IPS-20b (cell line): Measurements from ENCODE around the gene IGF2BP2.
"Not testable (repeated sequence)": the region's sequence is repeated elsewhere in the genome, so short reads cannot be mapped to it uniquely, and the experiment has no call there.

Experiments
- H3K27ac ChIP-seq: one replicate; pipeline ENCODE4 v1.5.1; 2013; ENCODE audit warnings: low read length
- H3K27me3 ChIP-seq: 2 replicates; pipeline ENCODE4 v1.6.1; 2013; ENCODE audit warnings: mild to moderate bottlenecking, low read length, inconsistent platforms; ENCODE audit not compliant: insufficient read depth
- H3K36me3 ChIP-seq: 2 replicates; pipeline ENCODE4 v1.6.1; 2013; ENCODE audit warnings: low read depth, mild to moderate bottlenecking, inconsistent platforms, low read length, moderate library complexity; ENCODE audit not compliant: insufficient read depth
- H3K4me1 ChIP-seq: 2 replicates; pipeline ENCODE4 v1.6.1; 2013; ENCODE audit warnings: mild to moderate bottlenecking, control low read depth, inconsistent platforms, low read length, moderate library complexity; ENCODE audit not compliant: insufficient read depth
- H3K4me3 ChIP-seq: 2 replicates; pipeline ENCODE4 v1.5.1; 2013; ENCODE audit warnings: mild to moderate bottlenecking, low read length, inconsistent platforms
- H3K9ac ChIP-seq: 2 replicates; pipeline ENCODE4 v1.6.1; 2013; ENCODE audit warnings: low read depth, mild to moderate bottlenecking, inconsistent platforms, low read length, moderate library complexity
- H3K9me3 ChIP-seq: 2 replicates; pipeline ENCODE4 v1.6.1; 2013; ENCODE audit warnings: mild to moderate bottlenecking, low read depth, low read length, inconsistent platforms; ENCODE audit not compliant: insufficient read depth

Gene IGF2BP2

DNA sequence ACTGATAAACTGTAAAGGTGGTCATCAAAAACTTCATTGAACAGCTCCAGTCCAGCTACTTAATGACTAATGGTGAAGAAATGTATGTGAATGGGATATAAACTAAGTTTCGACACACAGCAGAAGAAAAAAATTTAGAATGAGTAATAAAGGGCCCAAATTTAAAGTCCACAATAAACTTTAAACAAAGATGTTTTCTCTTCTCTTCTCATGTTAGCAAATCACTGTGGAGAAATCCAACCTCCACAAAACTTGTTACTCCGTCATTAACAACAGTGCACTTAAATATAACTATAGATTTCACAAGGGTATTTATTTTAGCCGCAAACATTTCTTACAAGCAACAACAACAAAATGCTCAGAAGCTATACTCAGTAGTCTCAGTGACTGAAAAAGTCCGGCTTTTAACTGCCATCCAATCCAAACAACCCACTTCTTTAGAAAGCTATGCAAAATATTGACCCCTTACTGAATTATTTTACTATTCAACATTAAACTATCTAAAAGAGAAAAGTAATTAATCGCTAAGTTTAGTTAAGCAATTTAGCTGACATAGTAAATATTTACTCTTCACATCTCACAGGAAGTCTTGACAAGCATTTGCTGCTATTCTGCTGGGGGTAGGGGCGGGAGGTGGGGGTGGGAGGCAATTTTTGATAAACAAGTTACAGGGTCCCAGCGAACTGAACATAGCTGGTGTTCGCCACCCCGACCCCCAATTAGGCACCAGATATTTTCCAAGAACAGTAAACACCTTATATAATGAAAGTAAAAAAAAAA lies 2.4 kb downstream of the IGF2BP2 start:
- H3K4me1 ChIP-seq: peaks cover 38% of the 10 kb centered on the region
- peaks cover 5% of the 10 kb centered on the region for H3K36me3 ChIP-seq
- peaks cover 14% of the 10 kb centered on the region for H3K27me3 ChIP-seq
- peaks cover under 1% of the 10 kb centered on the region; the same call in 1 of the 2 replicates for H3K9me3 ChIP-seq
- peak overlapping the region; percentile 90 for H3K4me3 ChIP-seq
- peak overlapping the region; percentile 84 for H3K9ac ChIP-seq
- H3K27ac ChIP-seq: no peak overlapping the region

DNA sequence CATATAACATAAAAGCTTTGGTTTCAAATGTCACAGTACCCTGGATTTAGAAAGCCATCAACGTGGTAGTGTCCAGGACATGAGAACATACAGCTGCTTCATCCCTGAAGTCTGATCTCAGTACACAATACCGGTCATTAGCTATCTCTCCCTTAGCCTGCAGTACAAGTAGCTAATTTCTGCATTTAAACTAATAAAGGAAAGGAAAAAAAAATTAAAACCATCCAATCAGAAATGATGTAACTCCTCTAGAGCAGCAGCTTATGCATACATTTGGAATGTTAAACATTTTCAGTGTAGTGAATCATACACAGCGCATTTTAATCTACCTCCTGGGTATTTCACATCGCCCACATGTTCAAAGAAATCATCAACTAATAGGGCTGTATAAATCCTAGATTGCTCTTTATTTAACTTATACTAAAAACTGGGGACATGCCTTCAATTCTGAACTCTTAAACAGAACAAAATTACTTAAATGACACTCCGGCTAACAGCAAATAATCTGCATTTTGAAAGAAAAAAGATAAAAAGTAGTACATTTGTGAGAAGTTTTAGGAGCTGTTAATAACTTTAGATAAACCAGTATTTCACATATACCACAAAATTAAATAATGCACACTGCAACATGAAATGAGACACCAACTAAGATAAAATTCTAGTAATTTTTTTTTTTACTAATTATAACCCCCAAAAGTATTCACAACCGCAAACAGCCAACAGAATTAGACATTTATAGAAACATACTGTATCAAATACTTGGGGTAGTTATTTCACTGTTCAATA lies 3.7 kb downstream of the IGF2BP2 start:
- Histone ChIP-seq H3K36me3 (no peaks in the 10 kb centered on the region), H3K27me3 (peaks cover 2% of the 10 kb centered on the region), H3K4me1 (peaks cover 45% of the 10 kb centered on the region), H3K27ac (no peak overlapping the region), H3K4me3 (peak overlapping the region; percentile 90), H3K9ac (peak overlapping the region; percentile 33; the same call in 1 of the 2 replicates), H3K9me3 (no peaks in the 10 kb centered on the region)

DNA sequence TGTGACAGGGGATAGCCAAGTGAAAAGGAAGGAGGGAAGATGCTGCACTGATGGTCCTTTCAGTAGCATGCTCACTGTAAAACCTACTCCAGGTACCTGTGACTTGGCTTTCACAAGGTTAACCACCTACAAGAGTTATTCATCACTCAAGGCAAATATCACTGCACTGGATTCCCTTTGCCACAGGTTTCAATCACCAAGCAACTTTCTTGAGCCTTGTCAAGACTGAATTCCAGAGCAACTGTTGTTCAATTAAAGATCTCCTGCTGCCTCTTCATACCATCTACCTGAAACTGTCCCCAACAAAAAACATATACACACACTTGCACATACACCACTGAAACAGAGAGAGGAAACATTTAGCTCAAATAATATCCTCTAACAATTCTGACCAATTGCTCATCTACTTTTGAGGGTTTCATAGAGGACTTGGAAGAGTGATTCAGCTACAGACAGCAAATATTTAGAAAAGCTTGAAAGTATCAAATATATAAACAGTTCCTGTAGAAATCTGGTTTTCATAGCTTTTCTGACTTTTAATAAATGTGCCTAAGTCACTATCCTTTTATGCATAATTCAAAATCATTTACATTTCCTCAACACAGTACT lies 6.5 kb downstream of the IGF2BP2 start:
- Histone ChIP-seq H3K27ac (no peak overlapping the region), H3K9ac (peak overlapping the region; percentile 16; the same call in 1 of the 2 replicates), H3K9me3 (no peaks in the 10 kb centered on the region), H3K4me1 (peaks cover 71% of the 10 kb centered on the region), H3K36me3 (no peaks in the 10 kb centered on the region), H3K27me3 (no peaks in the 10 kb centered on the region), H3K4me3 (peak overlapping the region; percentile 44)

DNA sequence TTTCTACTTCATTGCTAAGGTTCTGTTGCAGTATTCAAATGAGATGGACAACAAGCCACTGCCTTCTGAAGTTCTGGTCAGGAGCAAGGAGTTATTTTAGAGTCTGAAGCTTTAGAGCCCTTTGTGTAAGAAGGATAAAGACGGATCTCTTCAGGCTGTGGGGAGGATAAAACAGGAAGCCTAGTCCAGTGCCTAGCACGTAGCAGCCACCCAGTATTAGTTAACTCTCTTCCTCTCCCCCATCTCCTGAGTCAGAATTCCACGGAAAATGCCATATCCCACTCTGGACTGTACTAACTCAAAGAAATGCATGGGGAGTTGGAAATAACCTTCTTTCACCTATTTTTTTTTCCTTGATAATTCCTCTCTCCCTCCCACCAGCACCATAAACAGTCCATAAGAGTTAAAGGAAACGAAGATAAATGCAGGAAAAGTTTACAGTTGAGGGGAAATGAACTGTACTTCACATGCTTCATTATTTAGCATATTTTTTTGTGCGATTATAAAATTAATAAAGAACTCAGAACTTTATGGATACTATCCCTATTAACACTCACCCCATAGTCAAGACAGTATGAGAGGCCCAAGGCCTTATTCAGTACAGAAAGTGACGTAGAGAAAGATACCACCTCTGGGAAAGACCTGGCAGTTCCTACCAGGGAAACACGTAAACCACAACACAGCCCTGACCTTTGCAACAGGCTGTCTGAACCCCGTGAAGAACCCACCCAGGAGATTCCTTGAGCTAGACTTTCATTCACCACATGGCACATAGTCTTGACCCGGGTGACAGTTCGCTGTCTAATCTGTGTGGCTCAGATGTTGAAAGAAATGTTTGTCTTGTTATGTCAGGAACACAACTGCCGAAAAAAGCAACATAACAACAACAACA lies 9.2 kb downstream of the IGF2BP2 start:
- peaks cover 85% of the 10 kb centered on the region for H3K4me1 ChIP-seq
- 0 out of 2 replicates have a peak overlapping the region, but pooled peaks have one; percentile 15 for H3K4me3 ChIP-seq
- H3K27ac ChIP-seq: peak overlapping the region; percentile 3
- peak overlapping the region; percentile 39; the same call in 1 of the 2 replicates for H3K9ac ChIP-seq
- H3K27me3 ChIP-seq: no peaks in the 10 kb centered on the region
- no peaks in the 10 kb centered on the region for H3K9me3 ChIP-seq
- H3K36me3 ChIP-seq: peaks cover 6% of the 10 kb centered on the region; the same call in 1 of the 2 replicates

DNA sequence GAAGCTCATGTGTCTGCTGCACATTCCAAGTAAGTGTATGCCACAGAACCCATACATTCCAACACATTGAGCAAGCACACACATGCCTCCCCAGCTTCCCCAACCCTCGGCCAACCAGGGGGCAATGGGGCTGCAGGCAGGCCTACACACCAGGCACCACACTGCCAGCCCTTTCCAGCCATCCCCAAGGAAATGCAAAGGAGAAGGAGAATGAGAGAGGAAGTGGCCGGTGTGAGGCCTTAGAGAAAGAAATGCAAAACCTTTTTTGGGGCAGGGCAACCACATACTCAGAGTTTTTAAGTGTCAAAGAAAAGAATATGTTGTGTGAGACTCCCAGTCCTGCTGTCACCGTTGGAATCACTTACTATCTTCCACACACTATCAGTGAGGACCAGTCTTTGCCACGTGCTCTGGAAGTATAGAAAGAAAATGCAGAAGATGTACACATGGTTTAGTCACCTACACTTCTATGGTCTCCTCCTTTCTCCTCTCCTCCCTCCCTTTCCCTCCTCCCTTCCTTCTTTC lies 11.1 kb downstream of the IGF2BP2 start:
- Histone ChIP-seq H3K27ac (peak overlapping the region; percentile 96), H3K4me1 (peaks cover 73% of the 10 kb centered on the region), H3K9ac (peak overlapping the region; percentile 73; the same call in 1 of the 2 replicates), H3K4me3 (peak overlapping the region; percentile 47), H3K27me3 (no peaks in the 10 kb centered on the region), H3K36me3 (peaks cover 6% of the 10 kb centered on the region; the same call in 1 of the 2 replicates), H3K9me3 (no peaks in the 10 kb centered on the region)

DNA sequence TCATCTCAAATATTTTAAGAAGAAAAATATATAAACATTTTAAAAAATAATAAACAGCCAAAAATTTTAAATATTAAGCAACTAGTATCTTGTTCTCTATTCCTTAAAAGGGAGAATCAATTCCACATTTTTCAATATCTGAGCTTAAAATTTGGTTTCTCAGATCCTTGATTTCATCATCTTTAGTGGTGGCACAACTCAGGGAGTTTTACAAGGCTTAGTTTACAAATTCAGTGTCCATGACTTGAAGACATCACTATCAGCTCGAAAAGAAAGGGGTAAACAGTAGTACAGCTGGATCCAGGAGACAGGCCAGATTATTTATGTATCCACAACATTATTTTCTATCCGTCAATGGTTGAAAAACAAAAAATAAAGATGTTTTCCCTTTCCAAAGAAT lies 11.6 kb downstream of the IGF2BP2 start:
- H3K27me3 ChIP-seq: no peaks in the 10 kb centered on the region
- peak overlapping the region; percentile 96 for H3K27ac ChIP-seq
- no peaks in the 10 kb centered on the region for H3K9me3 ChIP-seq
- H3K36me3 ChIP-seq: peaks cover 6% of the 10 kb centered on the region; the same call in 1 of the 2 replicates
- peak overlapping the region; percentile 73; the same call in 1 of the 2 replicates for H3K9ac ChIP-seq
- H3K4me3 ChIP-seq: peak overlapping the region; percentile 5; the same call in 1 of the 2 replicates
- H3K4me1 ChIP-seq: peaks cover 68% of the 10 kb centered on the region

DNA sequence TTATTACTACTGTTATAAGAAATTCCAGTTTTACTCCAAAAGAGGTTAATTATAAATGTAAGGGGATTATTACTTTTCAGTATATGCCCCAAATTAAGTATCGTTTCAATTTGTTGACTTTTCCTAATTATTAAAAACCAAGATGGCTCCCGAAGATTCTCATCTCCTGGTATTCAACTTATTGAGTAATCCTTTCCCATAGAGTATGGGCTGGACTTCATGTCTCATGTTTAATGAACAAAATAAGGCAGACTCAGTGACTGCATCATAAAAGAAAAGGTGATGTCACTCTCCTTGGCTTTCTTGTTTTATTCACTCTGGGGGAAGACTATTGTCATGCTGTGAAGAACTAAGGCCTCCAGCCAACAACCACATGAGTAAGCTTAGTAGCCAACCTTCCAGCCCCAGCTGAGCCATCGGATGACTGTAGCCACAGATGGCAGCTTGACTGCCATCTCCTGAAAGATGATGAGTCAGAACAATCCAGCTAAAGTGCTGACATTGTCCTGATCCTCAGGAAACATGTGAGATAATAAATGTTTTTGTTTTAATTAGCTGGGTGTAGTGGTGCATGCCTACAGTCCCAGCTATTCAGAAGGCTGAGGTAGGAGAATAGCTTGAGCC lies 17.3 kb downstream of the IGF2BP2 start:
- Histone ChIP-seq H3K4me3 (no peak overlapping the region), H3K27ac (no peak overlapping the region)

DNA sequence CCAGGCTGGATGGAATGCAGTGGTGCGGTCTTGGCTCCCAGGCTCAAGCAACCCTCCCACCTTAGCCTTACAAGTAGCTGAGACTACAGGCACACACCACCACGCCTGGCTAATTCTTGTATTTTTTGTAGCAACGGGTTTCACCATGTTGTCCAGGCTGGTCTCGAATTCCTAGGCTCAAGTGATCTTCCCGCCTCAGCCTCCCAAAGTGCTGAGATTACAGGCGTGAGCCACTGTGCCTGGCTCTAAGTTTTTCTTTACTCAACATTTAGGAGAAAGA lies 26.1 kb downstream of the IGF2BP2 start:
- H3K27ac ChIP-seq, H3K9me3 ChIP-seq, H3K27me3 ChIP-seq, H3K4me3 ChIP-seq, H3K9ac ChIP-seq, H3K36me3 ChIP-seq: not testable (repeated sequence)
- peaks cover 16% of the 10 kb centered on the region for H3K4me1 ChIP-seq

More for the DNA sequence above, 17.3 kb downstream of the IGF2BP2 start:
- Histone ChIP-seq H3K9ac (no peak overlapping the region), H3K27me3 (no peaks in the 10 kb centered on the region), H3K4me1 (peaks cover 43% of the 10 kb centered on the region), H3K9me3 (no peaks in the 10 kb centered on the region), H3K36me3 (peaks cover 6% of the 10 kb centered on the region; the same call in 1 of the 2 replicates)

DNA sequence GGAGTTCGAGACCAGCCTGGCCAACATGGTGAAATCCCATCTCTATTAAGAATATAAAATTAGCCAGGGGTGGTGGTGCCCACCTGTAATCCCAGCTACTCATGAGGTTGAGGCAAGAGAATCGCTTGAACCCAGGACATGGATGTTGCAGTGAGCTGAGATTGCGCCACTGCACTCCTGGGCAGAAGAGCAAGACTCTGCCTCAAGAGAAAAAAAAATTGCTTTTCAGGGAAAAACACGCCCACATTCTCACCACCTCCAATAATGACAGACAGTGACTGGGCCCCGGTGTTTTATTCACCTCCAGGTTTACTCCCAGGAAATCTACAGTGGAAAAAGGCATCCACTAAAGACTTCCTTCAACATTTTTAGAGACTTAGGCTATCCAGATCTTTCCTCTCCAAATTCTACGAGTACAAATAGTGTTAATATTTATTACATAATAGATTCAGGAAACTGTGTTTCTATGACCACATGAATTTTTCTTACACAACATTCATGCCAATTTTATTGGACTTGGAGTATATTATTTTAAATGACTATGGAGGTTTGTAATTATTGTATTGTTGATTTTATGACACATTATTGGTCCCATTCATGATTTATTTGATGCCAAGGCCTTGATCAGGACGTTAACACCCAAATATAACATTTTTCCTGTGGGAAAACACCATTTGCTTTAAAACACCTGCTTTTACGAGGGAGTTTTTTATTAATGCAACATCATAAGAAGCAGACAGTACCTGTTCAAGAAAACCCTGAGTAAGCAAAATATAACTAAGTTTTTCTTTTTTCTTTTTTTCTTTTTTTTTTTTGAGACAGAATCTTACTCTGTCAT lies 26.6 kb downstream of the IGF2BP2 start:
- Histone ChIP-seq H3K36me3 (no peaks in the 10 kb centered on the region), H3K4me1 (peaks cover 21% of the 10 kb centered on the region), H3K27me3 (no peaks in the 10 kb centered on the region), H3K9me3 (no peaks in the 10 kb centered on the region), H3K4me3 (no peak overlapping the region), H3K27ac (no peak overlapping the region), H3K9ac (no peak overlapping the region)
